ENCODE measurements around the gene MAL. TPM values are rescaled to one million over a fixed set of nuclear protein-coding genes. Genes with fewer than 3 reads are reported as not detected.

The MAL gene
- total and polyA plus RNA-seq, 3 donors from 2014 or later: 0.62 to 1.3 (median 0.79) TPM

DNA sequence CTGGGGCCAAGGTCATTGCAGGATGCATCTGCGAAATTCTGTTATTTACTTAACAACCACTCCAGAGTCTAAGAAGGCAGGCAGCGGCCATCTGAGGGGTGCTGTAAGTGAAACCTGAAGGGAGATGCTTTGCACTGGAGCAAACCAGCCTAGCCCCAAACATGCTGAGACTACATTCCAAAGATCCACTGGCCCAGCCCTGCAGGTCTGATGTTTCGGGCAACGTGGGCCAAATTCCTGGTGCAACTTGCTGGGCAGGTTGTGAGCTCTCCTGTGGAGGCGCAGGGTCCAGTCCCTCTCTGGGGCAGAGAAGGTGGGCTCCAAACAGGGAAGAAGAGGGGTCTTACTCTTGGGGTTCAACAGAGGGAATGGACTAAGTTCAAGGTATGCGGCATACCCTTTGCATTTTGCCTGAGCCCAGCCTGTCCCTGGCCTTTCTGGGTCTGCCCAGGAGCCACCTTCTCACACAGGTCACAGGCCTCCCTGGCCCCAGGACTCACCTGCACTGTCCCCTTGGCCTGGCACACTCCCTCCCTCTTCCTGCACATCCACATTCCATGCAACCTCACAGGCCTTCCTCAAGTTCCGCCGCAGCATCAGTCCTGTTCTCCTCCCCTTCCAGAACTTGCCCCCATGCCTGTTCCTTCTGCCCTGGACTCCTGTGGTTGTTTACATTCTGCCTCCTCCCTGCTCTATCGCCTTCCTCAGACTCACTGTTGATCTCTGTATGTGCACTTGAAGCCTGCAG is 5.1 kb upstream of the MAL start:
- WGBS, 2 donors: 80 to 88% methylated on average over 9 of the region's 9 CpGs
- Histone ChIP-seq H3K9me3 (no peaks in the 10 kb centered on the region), H3K27ac (no peak overlapping the region), H3K4me3 (no peak overlapping the region), H3K4me1 (peaks cover 3% of the 10 kb centered on the region), H3K27me3 (no peaks in the 10 kb centered on the region), H3K36me3 (ENCODE audit: low read depth, missing control alignments) (no peaks in the 10 kb centered on the region)
- TF ChIP-seq, protein P1, sequence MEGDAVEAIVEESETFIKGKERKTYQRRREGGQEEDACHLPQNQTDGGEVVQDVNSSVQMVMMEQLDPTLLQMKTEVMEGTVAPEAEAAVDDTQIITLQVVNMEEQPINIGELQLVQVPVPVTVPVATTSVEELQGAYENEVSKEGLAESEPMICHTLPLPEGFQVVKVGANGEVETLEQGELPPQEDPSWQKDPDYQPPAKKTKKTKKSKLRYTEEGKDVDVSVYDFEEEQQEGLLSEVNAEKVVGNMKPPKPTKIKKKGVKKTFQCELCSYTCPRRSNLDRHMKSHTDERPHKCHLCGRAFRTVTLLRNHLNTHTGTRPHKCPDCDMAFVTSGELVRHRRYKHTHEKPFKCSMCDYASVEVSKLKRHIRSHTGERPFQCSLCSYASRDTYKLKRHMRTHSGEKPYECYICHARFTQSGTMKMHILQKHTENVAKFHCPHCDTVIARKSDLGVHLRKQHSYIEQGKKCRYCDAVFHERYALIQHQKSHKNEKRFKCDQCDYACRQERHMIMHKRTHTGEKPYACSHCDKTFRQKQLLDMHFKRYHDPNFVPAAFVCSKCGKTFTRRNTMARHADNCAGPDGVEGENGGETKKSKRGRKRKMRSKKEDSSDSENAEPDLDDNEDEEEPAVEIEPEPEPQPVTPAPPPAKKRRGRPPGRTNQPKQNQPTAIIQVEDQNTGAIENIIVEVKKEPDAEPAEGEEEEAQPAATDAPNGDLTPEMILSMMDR (IDR thresholded peaks at IDR 0.05): no peak
- TF ChIP-seq POLR2A (IDR thresholded peaks at IDR 0.05): no peak
- intact Hi-C loops (cut with DNase I; ENCODE audit: low total_unique reads): no loop called here
- no peak for DNase-seq

DNA sequence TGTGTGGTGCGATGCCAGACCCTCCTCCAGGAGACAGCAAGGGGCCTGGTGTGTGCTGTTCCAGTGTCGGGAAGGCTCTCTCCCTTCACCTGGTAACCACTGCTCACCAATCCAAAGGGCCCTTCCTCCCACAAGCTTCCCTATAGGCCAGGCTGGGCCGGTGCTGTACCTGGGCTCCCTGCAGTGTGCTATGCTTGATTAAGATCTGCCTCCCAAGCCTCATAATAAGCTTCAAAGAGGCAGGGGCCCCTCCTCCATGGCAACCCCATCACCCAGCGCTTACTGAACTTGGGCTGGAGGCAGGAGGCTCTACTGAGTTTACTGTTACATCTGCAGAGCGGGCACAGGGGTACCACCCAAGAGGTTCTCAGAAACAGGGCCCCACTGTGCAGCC is 4.5 kb upstream of the MAL start:
- TF ChIP-seq POLR2A (IDR thresholded peaks at IDR 0.05): no peak
- TF ChIP-seq, protein P1 (IDR thresholded peaks at IDR 0.05): no peak
- no peak overlapping the region for H3K4me3 ChIP-seq
- whole genome bisulfite sequencing, 2 donors: 66 to 83% methylated on average over 3 to 5 of the region's 5 CpGs
- H3K9me3 ChIP-seq: no peaks in the 10 kb centered on the region
- peaks cover 3% of the 10 kb centered on the region for H3K4me1 ChIP-seq
- intact Hi-C loops (cut with DNase I; ENCODE audit: low total_unique reads): no loop called here
- no peak for DNase-seq
- H3K27ac ChIP-seq: no peak overlapping the region
- no peaks in the 10 kb centered on the region for H3K27me3 ChIP-seq
- no peaks in the 10 kb centered on the region for H3K36me3 ChIP-seq (ENCODE audit: low read depth, missing control alignments)

DNA sequence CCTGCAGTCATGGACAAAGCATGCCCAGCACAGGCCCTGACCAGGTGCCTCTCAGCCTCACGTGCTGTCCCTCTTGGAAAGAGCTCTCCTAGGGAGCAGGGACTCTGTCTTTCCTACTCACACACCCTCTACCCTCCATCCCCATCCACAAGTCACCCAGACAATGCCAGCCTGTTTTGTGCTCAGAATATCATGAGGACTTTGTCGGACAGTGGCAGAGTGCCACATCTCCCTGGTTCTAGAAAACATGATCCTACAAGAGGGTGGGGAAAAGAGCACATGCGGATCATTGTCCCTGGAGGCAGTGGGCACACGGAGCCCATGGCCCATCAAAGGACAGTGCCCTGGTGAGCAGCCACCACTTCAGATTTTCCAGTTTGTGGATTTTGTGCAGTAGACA is 3.7 kb upstream of the MAL start:
- Histone ChIP-seq H3K9me3 (no peaks in the 10 kb centered on the region), H3K4me3 (no peak overlapping the region), H3K27me3 (no peaks in the 10 kb centered on the region), H3K4me1 (peaks cover 3% of the 10 kb centered on the region), H3K36me3 (ENCODE audit: low read depth, missing control alignments) (no peaks in the 10 kb centered on the region), H3K27ac (no peak overlapping the region)
- DNase-seq: no peak
- intact Hi-C loops (cut with DNase I; ENCODE audit: low total_unique reads): no loop called here
- 69 to 83% methylated on average over 4 of the region's 4 CpGs for WGBS, 2 donors
- TF ChIP-seq, protein P1 (IDR thresholded peaks at IDR 0.05): no peak
- no peak for TF ChIP-seq POLR2A (IDR thresholded peaks at IDR 0.05)

DNA sequence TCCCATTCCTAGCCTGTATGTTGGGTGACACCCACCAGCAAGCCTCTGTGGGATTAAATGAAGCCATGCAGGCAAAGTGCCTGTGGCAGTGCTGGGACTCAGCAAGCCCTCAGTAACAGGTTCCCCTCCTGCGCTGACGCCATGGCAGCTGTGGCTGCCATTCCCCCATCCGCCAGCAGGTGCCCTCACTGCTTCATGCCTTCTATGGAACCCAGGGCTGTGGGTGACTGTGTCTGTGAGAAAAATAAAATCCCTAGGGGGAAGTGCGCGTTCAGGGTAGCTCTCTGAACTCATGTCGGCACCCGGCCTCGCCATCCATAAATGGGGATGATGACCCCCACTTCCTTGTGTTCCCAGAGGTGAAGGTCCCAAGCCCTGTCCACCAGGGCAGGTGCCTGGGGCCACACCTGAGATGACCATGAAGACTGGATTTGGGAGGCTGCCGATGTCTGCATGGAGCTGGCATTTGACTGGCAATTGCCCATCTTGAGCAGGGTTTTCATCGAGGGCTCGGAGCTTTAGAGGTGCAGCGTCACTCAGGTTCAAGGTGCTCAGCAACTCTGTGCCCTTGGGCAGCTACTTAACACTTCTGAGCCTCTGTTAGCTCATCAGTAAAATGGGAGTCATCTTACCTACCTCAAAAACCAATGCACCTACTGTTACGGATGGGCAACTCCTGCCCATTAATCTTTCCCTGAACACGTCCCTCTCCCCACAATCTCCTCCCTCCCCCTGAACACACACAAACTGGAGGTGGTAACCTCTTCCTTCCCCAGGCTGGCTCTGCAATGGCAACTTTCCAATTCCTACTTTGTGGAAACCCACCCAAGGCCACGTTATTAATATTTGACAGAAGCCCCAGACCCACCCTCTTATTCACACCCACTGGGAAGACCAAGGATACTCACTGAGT is 2.9 kb upstream of the MAL start:
- H3K27me3 ChIP-seq: no peaks in the 10 kb centered on the region
- 53% methylated on average over 7 to 15 of the region's 15 CpGs for WGBS, 2 donors
- intact Hi-C loops (cut with DNase I; ENCODE audit: low total_unique reads): no loop called here

More for the DNA sequence above, 2.9 kb upstream of the MAL start:
- peak; percentile 73 for DNase-seq
- H3K9me3 ChIP-seq: no peaks in the 10 kb centered on the region
- TF ChIP-seq POLR2A (IDR thresholded peaks at IDR 0.05): no peak
- TF ChIP-seq, protein P1 (IDR thresholded peaks at IDR 0.05): peak; percentile 32 to 78 (median 69)
- H3K27ac ChIP-seq: no peak overlapping the region
- no peak overlapping the region for H3K4me3 ChIP-seq
- H3K36me3 ChIP-seq (ENCODE audit: low read depth, missing control alignments): no peaks in the 10 kb centered on the region
- peaks cover 3% of the 10 kb centered on the region for H3K4me1 ChIP-seq

Measured in testis (tissue), 3 donors.